ENCODE results near the gene HAUS6.
"Not testable (repeated sequence)": the region's sequence is repeated elsewhere in the genome, so short reads cannot be mapped to it uniquely, and the experiment has no call there.

HAUS6 gene, protein sequence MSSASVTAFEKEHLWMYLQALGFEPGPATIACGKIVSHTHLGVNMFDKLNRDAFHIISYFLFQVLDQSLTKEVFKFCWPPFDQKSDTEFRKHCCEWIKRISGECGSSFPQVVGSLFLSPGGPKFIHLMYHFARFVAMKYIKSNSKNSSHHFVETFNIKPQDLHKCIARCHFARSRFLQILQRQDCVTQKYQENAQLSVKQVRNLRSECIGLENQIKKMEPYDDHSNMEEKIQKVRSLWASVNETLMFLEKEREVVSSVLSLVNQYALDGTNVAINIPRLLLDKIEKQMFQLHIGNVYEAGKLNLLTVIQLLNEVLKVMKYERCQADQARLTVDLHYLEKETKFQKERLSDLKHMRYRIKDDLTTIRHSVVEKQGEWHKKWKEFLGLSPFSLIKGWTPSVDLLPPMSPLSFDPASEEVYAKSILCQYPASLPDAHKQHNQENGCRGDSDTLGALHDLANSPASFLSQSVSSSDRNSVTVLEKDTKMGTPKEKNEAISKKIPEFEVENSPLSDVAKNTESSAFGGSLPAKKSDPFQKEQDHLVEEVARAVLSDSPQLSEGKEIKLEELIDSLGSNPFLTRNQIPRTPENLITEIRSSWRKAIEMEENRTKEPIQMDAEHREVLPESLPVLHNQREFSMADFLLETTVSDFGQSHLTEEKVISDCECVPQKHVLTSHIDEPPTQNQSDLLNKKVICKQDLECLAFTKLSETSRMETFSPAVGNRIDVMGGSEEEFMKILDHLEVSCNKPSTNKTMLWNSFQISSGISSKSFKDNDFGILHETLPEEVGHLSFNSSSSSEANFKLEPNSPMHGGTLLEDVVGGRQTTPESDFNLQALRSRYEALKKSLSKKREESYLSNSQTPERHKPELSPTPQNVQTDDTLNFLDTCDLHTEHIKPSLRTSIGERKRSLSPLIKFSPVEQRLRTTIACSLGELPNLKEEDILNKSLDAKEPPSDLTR

DNA sequence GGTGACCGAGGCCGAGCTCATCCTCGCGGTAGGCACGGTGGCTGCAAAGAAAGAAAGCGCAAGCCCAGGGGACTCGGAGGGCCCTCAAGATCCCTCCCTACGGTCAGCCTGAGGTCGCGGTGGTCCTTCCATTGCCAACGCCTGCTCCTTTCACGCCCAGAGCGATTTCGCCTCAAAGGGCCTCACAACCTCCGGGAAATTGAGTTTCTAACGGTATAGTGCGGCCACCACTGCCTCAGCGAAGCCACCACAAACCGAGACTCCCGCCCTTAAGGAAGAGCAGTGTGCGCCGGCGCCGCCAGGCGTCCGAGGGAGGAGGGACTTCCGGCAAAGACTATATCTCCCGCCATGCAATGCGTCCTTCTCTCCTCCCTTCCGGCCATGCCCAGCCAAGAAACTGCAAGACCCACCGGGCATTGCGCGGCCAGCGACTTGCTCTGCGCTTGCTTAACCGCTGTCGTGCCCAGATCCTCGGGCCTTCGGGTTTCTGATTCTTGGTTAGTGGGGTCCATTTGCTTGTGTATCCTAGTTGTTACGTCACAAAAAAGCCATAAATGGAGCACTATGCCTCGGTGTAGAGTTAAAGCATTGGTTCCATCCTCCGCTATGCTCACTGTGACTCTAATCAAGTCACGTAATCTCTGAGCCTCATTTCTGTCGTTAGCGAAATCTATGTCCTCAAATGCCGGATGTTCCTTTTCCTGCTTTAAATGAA, at the start of gene HAUS6:
Gene HAUS6, minus strand, starts transcription at position 274 of the 715 bp plus-strand sequence. Its CDS starts 253 bp downstream, at position 21.
- DNase-seq: peak; percentile 97

DNA sequence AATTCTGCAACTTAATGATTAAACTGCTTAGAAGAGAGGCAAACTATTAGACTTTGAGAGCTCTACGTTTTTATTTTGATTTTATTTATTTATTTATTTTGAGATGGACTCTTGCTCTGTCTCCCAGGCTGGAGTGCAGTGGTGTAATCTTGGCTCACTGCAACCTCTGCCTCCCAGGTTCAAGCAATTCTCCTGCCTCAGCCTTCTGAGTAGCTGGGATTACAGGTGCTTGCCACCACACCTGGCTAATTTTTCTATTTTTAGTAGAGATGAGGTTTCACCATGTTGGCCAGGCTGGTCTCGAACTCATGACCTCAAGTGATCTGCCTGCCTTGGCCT, 49.4 kb upstream of the HAUS6 start:
- not testable (repeated sequence) for DNase-seq

- no peak for DNase-seq
Measured at GRCh38 chr9:19151425-19152159, 48.9 kb upstream of the HAUS6 start.

GRCh38 chr9:19149230-19149629, 46.5 kb upstream of the HAUS6 start:
- peak; percentile 40 to 54 (median 47) for DNase-seq

GRCh38 chr9:19148187-19148586, 45.5 kb upstream of the HAUS6 start:
- no peak for DNase-seq

DNA sequence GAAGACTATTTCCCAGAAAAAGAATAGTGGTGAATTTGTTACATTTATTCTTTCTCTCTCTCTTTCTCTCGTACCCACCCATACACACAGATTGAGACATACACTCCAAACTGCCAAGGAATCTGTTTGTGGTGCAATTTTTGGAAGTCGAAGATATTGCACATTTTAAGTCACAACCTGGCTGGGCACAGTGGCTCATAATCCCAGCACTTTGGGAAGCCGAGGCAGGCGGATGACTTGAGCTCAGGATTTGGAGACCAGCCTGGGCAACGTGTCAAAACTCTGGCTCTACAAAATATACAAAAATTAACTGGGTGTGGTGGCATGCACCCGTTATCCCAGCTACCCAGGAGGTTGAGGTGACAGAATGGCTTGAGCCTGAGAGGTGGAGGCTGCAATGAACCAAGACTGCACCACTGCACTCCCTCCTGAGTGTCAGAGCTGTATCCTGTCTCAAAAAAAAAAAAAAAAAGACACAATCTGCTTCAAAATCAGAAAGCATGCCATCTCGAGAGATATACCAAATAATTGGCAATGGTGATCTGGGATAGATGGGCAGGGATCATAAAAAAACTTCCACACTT, 43.8 kb upstream of the HAUS6 start:
- DNase-seq: no peak

DNA sequence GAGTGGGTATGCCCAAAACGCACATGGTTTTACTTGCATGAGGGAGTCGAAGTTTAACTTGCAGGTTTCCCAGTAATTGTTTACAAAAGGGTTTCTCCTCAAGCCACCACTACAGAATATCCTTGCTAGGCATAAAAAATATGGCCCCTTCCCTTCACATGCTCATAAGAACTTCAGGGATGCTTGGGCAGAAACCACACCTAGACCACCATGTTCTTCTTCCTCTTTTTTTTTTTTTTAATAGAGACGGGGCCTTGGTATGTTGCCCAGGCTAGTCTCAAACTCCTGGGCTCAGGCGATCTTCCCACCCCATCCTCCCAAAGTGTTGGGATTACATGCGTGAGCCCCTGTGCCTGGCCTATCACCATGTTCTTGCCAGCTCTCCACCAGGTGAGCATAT, 43.2 kb upstream of the HAUS6 start:
- DNase-seq: no peak

DNA sequence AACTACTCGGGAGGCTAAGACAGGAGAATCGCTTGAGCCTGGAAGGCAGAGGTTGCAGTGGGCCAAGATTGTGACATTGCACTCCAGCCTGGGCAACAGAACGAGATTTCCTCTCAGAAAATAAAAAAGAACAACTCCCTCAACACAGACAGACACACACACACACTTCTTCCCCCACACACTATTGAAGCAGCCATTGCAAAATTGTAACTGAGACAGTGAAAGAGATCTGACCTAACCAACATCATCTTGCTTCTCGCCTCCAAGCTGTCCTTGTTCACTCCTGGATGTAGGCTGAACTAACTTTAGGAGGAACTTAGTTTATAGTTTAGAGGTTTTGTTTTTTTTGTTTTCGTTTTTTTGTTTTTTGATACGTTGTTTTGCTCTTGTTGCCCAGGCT, 37.6 kb upstream of the HAUS6 start:
- DNase-seq: peak; percentile 34 to 45 (median 43)

- DNase-seq: no peak
Measured at GRCh38 chr9:19138084-19138483, 35.4 kb upstream of the HAUS6 start.

- DNase-seq: peak in 1 of 3 donors; percentile 49
Measured at GRCh38 chr9:19137282-19137681, 34.6 kb upstream of the HAUS6 start.

- DNase-seq: no peak
Measured at GRCh38 chr9:19136129-19136528, 33.4 kb upstream of the HAUS6 start.

- DNase-seq: no peak
Measured at GRCh38 chr9:19133549-19134345, 31.0 kb upstream of the HAUS6 start.

DNA sequence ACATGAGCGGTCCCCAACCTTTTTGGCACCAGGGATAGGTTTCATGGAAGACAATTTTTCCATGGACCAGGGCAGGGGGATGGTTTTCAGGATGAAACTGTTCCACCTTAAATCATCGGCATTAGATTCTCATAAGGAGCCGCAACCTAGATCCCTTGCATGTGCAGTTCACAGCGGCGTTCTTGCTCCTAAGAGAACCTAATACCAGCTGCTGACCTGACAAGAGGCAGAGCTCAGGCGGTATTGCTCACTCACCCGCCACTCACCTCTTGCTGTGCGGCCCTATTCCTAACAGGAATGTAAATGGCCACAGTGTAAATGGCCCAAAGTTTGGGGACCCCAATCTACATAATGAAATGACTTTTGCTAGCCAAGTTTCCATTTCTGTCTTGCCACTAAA, 27.7 kb upstream of the HAUS6 start:
- DNase-seq: no peak

- peak in 2 of 3 donors; percentile 33 to 45 for DNase-seq
Measured at GRCh38 chr9:19127871-19128500, 25.3 kb upstream of the HAUS6 start.

DNA sequence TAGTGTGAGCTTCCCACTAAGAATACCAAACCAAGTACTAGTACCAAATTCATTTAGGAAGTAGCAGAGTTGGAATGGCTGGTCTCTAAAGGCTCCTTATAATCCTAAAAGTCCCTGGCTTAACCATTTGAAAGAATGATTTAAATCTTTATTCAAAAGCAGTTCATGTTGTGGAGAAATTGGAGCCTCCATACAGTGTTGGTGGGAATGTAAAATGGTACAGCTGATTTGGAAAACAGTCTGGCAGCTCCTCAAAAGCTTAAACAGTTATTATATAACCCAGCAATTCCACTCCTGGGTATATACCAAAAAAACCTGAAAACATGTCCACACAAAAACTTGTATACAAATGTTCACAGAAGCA, 21.7 kb upstream of the HAUS6 start:
- DNase-seq: no peak

DNA sequence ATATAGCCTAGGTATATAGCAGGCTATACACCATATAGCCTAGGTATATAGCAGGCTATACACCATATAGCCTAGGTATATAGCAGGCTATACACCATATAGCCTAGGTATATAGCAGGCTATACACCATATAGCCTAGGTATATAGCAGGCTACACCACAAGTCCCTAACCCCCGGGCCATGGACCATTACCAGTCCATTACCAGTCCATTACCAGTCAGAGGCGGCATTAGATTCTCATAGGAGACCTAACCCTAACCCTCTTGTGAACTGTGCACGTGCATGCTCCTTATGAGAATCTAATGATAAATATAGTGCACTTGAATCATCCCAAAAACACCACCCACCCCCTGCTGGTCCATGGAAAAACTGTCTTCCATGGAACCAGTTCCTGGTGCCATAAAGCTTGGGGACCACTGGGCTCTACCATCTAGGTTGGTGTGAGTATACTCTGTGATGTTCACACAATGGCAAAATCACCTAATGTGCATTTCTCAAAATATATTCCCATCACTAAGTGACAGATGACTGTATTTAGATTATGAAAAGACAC, 19.9 kb upstream of the HAUS6 start:
- no peak for DNase-seq

DNA sequence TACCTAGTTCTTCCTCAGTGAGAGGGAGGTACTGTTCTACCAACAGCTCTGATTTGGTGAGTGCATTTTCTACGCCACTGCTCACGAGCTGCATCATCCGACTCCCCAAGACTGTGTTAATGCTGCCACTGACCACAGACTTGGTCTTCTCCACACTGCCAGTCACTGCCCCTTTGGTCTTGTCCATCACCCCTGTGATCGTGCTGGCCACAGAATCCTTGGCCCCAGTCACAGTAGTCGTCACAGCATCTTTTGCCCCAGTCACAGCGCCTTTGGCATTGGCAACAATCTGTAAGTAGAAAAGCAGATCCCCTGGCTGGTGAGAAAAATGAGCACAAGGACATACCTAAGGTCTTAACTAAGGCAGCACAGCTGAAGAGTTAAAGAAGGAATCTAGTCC, 18.2 kb upstream of the HAUS6 start:
- no peak for DNase-seq

DNA sequence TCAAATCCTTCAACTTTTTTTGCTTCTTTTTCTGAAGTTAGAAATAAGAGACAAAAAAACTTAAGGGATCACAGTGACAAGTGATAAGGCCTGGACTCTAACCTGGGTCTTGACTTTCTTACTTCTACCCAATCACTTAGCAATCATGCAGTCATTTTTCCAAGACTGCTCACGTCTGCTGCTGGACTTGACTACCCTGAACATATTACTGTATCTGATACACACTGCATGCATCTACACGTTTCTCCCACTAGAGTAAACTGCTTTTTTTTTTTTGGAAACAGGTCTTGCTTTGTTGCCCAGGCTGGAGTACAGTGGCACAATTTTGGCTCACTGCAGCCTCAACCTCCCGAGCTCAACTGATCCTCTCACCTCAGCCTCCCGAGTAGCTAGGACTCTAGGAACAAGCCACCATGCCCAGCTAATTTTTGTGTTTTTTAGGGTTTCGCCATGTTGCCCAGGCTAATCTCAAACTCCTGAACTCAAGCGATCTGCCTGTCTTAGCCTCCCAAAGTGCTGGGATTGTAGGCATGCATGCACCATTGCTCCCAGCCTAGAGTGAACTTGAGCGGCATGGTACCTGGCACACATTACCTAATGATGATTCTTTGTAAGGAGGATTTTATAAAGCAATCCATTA, 17.2 kb upstream of the HAUS6 start:
- no peak for DNase-seq

DNA sequence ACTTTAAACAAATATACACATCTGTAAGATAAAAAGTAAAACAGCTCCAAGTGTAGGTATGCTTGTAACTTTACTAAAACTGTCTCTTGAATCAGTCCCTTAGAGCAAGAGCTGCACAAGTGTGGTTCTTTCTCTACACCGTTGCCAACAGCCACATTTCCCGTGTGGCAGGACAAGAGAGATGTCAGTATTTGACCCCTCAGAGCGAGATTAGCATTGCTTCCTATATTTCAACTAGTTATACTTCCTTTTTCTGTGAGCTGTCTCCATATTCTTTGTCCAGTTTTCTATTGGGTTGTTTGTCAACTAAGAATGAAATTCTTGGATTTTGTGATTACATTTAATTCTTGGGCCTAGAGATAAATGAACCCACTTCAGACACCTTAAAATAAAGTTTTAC, 16.5 kb upstream of the HAUS6 start:
- peak in 2 of 3 donors; percentile 15 to 28 for DNase-seq
